ENCODE results near the gene ERC2.
"Not testable (repeated sequence)": the region's sequence is repeated elsewhere in the genome, so short reads cannot be mapped to it uniquely, and the experiment has no call there.

ERC2 gene

GRCh38 chr3:55855311-55855710 lies 613.0 kb downstream of the ERC2 start:
- no peak for DNase-seq (ENCODE audit: low read depth in 1 of 2, low spot score in 1 of 2)

- no peak for DNase-seq (ENCODE audit: low read depth in 1 of 2, low spot score in 1 of 2)
Measured at GRCh38 chr3:55854494-55854893, 613.8 kb downstream of the ERC2 start.

GRCh38 chr3:55852326-55852725 lies 615.9 kb downstream of the ERC2 start:
- no peak for DNase-seq (ENCODE audit: low read depth in 1 of 2, low spot score in 1 of 2)

- no peak for DNase-seq (ENCODE audit: low read depth in 1 of 2, low spot score in 1 of 2)
Measured at GRCh38 chr3:55842204-55842603, 626.1 kb downstream of the ERC2 start.

GRCh38 chr3:55831876-55832275 lies 636.4 kb downstream of the ERC2 start:
- not testable (repeated sequence) for DNase-seq (ENCODE audit: low read depth in 1 of 2, low spot score in 1 of 2)

GRCh38 chr3:55828712-55829111 lies 639.6 kb downstream of the ERC2 start:
- no peak for DNase-seq (ENCODE audit: low read depth in 1 of 2, low spot score in 1 of 2)

GRCh38 chr3:55827786-55828185 lies 640.5 kb downstream of the ERC2 start:
- DNase-seq (ENCODE audit: low read depth in 1 of 2, low spot score in 1 of 2), result no peak

- no peak for DNase-seq (ENCODE audit: low read depth in 1 of 2, low spot score in 1 of 2)
Measured at GRCh38 chr3:55826731-55827496, 641.4 kb downstream of the ERC2 start.

- DNase-seq (ENCODE audit: low read depth in 1 of 2, low spot score in 1 of 2), result no peak
Measured at GRCh38 chr3:55826097-55826496, 642.2 kb downstream of the ERC2 start.

- DNase-seq (ENCODE audit: low read depth in 1 of 2, low spot score in 1 of 2), result no peak
Measured at GRCh38 chr3:55824406-55824805, 643.9 kb downstream of the ERC2 start.

- DNase-seq (ENCODE audit: low read depth in 1 of 2, low spot score in 1 of 2), result no peak
Measured at GRCh38 chr3:55823829-55824228, 644.4 kb downstream of the ERC2 start.

GRCh38 chr3:55823001-55823400 lies 645.3 kb downstream of the ERC2 start:
- no peak for DNase-seq (ENCODE audit: low read depth in 1 of 2, low spot score in 1 of 2)

- no peak for DNase-seq (ENCODE audit: low read depth in 1 of 2, low spot score in 1 of 2)
Measured at GRCh38 chr3:55819005-55819404, 649.3 kb downstream of the ERC2 start.

GRCh38 chr3:55818485-55818884 lies 649.8 kb downstream of the ERC2 start:
- DNase-seq (ENCODE audit: low read depth in 1 of 2, low spot score in 1 of 2), result no peak

GRCh38 chr3:55816794-55817576 lies 651.3 kb downstream of the ERC2 start:
- no peak for DNase-seq (ENCODE audit: low read depth in 1 of 2, low spot score in 1 of 2)

- no peak for DNase-seq (ENCODE audit: low read depth in 1 of 2, low spot score in 1 of 2)
Measured at GRCh38 chr3:55815262-55815661, 653.0 kb downstream of the ERC2 start.

- DNase-seq (ENCODE audit: low read depth in 1 of 2, low spot score in 1 of 2), result no peak
Measured at GRCh38 chr3:55813268-55814097, 654.8 kb downstream of the ERC2 start.

GRCh38 chr3:55812394-55813013 lies 655.8 kb downstream of the ERC2 start:
- DNase-seq (ENCODE audit: low read depth in 1 of 2, low spot score in 1 of 2), result no peak

GRCh38 chr3:55807210-55807609 lies 661.1 kb downstream of the ERC2 start:
- no peak for DNase-seq (ENCODE audit: low read depth in 1 of 2, low spot score in 1 of 2)

- no peak for DNase-seq (ENCODE audit: low read depth in 1 of 2, low spot score in 1 of 2)
Measured at GRCh38 chr3:55805169-55805568, 663.1 kb downstream of the ERC2 start.
